GM13977 (cell line): ENCODE data around the gene IRX2.

Experiments used
- DNase-seq: peaks from one replicate; pipeline ENCODE4 v3.0.0; 2012; ENCODE audit warnings: low spot score
- CTCF ChIP-seq: IDR thresholded peaks from 2 replicates; pipeline ENCODE4 v1.5.1; 2012; ENCODE audit warnings: mild to moderate bottlenecking, control low read depth; ENCODE audit not compliant: insufficient read depth; ENCODE audit errors: extremely low read depth, missing control alignments
- in situ Hi-C: fragments of 300-500 bp; cut with MboI; formaldehyde crosslinking; loops from one replicate; pipeline ENCODE4 v1.12.0; 2022; ENCODE audit warnings: low sequenced_read_pairs, low pct_unique_long_range_greater_than_20kb, mixed read lengths, inconsistent platforms; ENCODE audit not compliant: unreplicated experiment

IRX2 gene

GRCh38 chr5:2738700-2739359, 12.6 kb downstream of the IRX2 start:
- no peak for DNase-seq
- no peak for TF ChIP-seq CTCF
- in situ Hi-C loops: no loop called here

- DNase-seq: no peak
- in situ Hi-C loops: no loop called here
- no peak for TF ChIP-seq CTCF
Measured at GRCh38 chr5:2738156-2738699, 13.2 kb downstream of the IRX2 start.

GRCh38 chr5:2737273-2738155, 14.0 kb downstream of the IRX2 start:
- TF ChIP-seq CTCF: no peak
- in situ Hi-C loops: no loop called here
- no peak for DNase-seq

- DNase-seq: no peak
- TF ChIP-seq CTCF: no peak
- in situ Hi-C loops: no loop called here
Measured at GRCh38 chr5:2736872-2737271, 14.6 kb downstream of the IRX2 start.

- no peak for DNase-seq
- no peak for TF ChIP-seq CTCF
- in situ Hi-C loops: no loop called here
Measured at GRCh38 chr5:2735996-2736395, 15.5 kb downstream of the IRX2 start.

- TF ChIP-seq CTCF: no peak
- in situ Hi-C loops: no loop called here
- no peak for DNase-seq
Measured at GRCh38 chr5:2732850-2733249, 18.6 kb downstream of the IRX2 start.
